Measurements from ENCODE around the gene NOX3.

- TF ChIP-seq CTCF (conservative IDR thresholded peaks at IDR 0.05; ENCODE audit: low read depth in 2 of 2) (no peak), ZNF114 (CRISPR knock-in tag; IDR thresholded peaks at IDR 0.05) (no peak), JUNB (IDR thresholded peaks at IDR 0.05; ENCODE audit: unreplicated experiment) (no peak), EZH2 (IDR thresholded peaks at IDR 0.05; ENCODE audit: low read depth, unreplicated experiment) (no peak), POLR2AphosphoS5 (IDR thresholded peaks at IDR 0.05; ENCODE audit: low read depth) (no peak)
Measured at GRCh38 chr6:155378724-155379123, 76.9 kb downstream of the NOX3 start.
